IMR-90 (cell line): ENCODE data around the gene CDKAL1. TPM values are rescaled to one million over a fixed set of nuclear protein-coding genes. Genes with fewer than 3 reads are reported as not detected.

Experiments
- ATAC-seq: fragments of 200-7000 bp; cut with Tn5 transposase; 2 replicates; pipeline ENCODE4 v1.9.1; 2020; ENCODE audit warnings: low read depth, mild to moderate bottlenecking, moderate library complexity
- BruUV-seq: library from RNA; stranded (reverse); fragments of 400-500 nt; replicated peaks from 2 replicates; lab custom pipeline; 2021; lab: Mats Ljungman, UMichigan
- CTCF ChIA-PET: fragments of 300-600 bp; formaldehyde crosslinking; extraction: SDS; loops from one replicate; lab custom pipeline; 2021; ENCODE audit warnings: antibody characterized with exemption; lab: Yijun Ruan, JAX
- POLR2A ChIA-PET: fragments of 300-600 bp; sonication (Branson Sonifier 250); formaldehyde crosslinking; loops from one replicate; lab custom pipeline; 2022; ENCODE audit warnings: antibody characterized with exemption; ENCODE audit not compliant: unreplicated experiment; lab: Charles Lee
- DNase-seq: peaks from one replicate; pipeline ENCODE4 v3.0.0; 2013
- H2AFZ ChIP-seq: replicated peaks from 2 replicates; pipeline ENCODE3; 2013; ENCODE audit warnings: low read length, mild to moderate bottlenecking; ENCODE audit not compliant: poor library complexity
- H2AK5ac ChIP-seq: 2 replicates; pipeline ENCODE4 v1.6.1; 2013; ENCODE audit warnings: low read depth, low read length, inconsistent platforms
- H2AK9ac ChIP-seq: replicated peaks from 2 replicates; pipeline ENCODE3; 2013; ENCODE audit warnings: mild to moderate bottlenecking, low read depth, low read length, moderate library complexity; ENCODE audit not compliant: poor library complexity
- H2BK120ac ChIP-seq: 2 replicates; pipeline ENCODE4 v1.6.1; 2013; ENCODE audit warnings: low read depth, low read length, inconsistent platforms
- H2BK15ac ChIP-seq: 3 replicates; pipeline ENCODE4 v1.6.1; 2013; ENCODE audit warnings: low read depth, low read length, inconsistent platforms
- H2BK20ac ChIP-seq: 2 replicates; pipeline ENCODE4 v1.6.1; 2013; ENCODE audit warnings: low read depth, mild to moderate bottlenecking, inconsistent platforms, low read length, moderate library complexity
- H2BK5ac ChIP-seq: 2 replicates; pipeline ENCODE4 v1.6.1; 2013; ENCODE audit warnings: mild to moderate bottlenecking, low read depth, low read length, inconsistent platforms; ENCODE audit not compliant: poor library complexity, severe bottlenecking
- H3K14ac ChIP-seq: replicated peaks from 2 replicates; pipeline ENCODE4 v1.6.1; 2013; ENCODE audit warnings: low read depth, low read length, inconsistent platforms
- H3K18ac ChIP-seq: 2 replicates; pipeline ENCODE4 v1.6.1; 2013; ENCODE audit warnings: low read depth, low read length, control low read depth
- H3K23ac ChIP-seq: 2 replicates; pipeline ENCODE4 v1.6.1; 2013; ENCODE audit warnings: low read depth, low read length, inconsistent platforms
- H3K27ac ChIP-seq: 2 replicates; pipeline ENCODE4 v1.5.1; 2013; ENCODE audit warnings: mild to moderate bottlenecking, control low read depth, low read length; ENCODE audit not compliant: insufficient read depth
- H3K27me3 ChIP-seq: 2 replicates; pipeline ENCODE4 v1.6.1; 2013; ENCODE audit warnings: low read length; ENCODE audit not compliant: control insufficient read depth, insufficient read depth
- H3K36me3 ChIP-seq: 2 replicates; pipeline ENCODE4 v1.6.1; 2013; ENCODE audit warnings: low read length, mixed read lengths; ENCODE audit not compliant: control insufficient read depth, insufficient read depth
- H3K4ac ChIP-seq: 2 replicates; pipeline ENCODE4 v1.6.1; 2013; ENCODE audit warnings: low read depth, low read length, inconsistent platforms
- H3K4me1 ChIP-seq: 2 replicates; pipeline ENCODE4 v1.6.1; 2013; ENCODE audit warnings: low read length, mixed read lengths; ENCODE audit not compliant: control insufficient read depth, insufficient read depth
- H3K4me2 ChIP-seq: 2 replicates; pipeline ENCODE4 v1.6.1; 2013; ENCODE audit warnings: low read depth, mild to moderate bottlenecking, control low read depth, low read length, moderate library complexity
- H3K4me3 ChIP-seq: 2 replicates; pipeline ENCODE4 v1.5.1; 2013; ENCODE audit warnings: low read depth, mild to moderate bottlenecking, control low read depth, low read length, moderate library complexity; ENCODE audit not compliant: insufficient read depth
- H3K56ac ChIP-seq: 2 replicates; pipeline ENCODE4 v1.6.1; 2013; ENCODE audit warnings: low read length, inconsistent platforms; ENCODE audit not compliant: insufficient read depth; ENCODE audit errors: extremely low read depth
- H3K79me1 ChIP-seq, 2 experiments: 2 replicates each; pipeline ENCODE4 v1.6.1; 2013; ENCODE audit warnings: low read length in 2 of 2, inconsistent platforms in 1 of 2, low read depth in 1 of 2
- H3K9ac ChIP-seq: 2 replicates; pipeline ENCODE4 v1.6.1; 2013; ENCODE audit warnings: low read depth, low read length, control low read depth
- H3K9me1 ChIP-seq: 2 replicates; pipeline ENCODE4 v1.6.1; 2013; ENCODE audit warnings: low read length, inconsistent platforms; ENCODE audit not compliant: insufficient read depth
- H3K9me3 ChIP-seq: 2 replicates; pipeline ENCODE4 v1.6.1; 2013; ENCODE audit warnings: low read length; ENCODE audit not compliant: control insufficient read depth, insufficient read depth
- H4K20me1 ChIP-seq: 2 replicates; pipeline ENCODE4 v1.6.1; 2013; ENCODE audit warnings: low read length, inconsistent platforms; ENCODE audit not compliant: insufficient read depth
- H4K5ac ChIP-seq: 2 replicates; pipeline ENCODE4 v1.6.1; 2013; ENCODE audit warnings: mild to moderate bottlenecking, low read depth, low read length, control low read depth
- H4K8ac ChIP-seq, 2 experiments: 2 replicates each; pipeline ENCODE4 v1.6.1; 2013; ENCODE audit warnings: low read depth in 2 of 2, low read length in 2 of 2, control low read depth in 1 of 2, inconsistent platforms in 1 of 2
- H4K91ac ChIP-seq: 2 replicates; pipeline ENCODE4 v1.6.1; 2013; ENCODE audit warnings: low read depth, low read length, inconsistent platforms; ENCODE audit not compliant: insufficient read depth
- BHLHE40 ChIP-seq: fragments of 150-350 bp; IDR thresholded peaks from 2 replicates; pipeline ENCODE4 v1.6.1; 2016; ENCODE audit warnings: mild to moderate bottlenecking, low read depth, low read length
- CEBPB ChIP-seq: IDR thresholded peaks from 2 replicates; pipeline ENCODE4 v1.6.1; 2012; ENCODE audit warnings: low read depth, low read length, improper control_type of control experiment
- CHD1 ChIP-seq: IDR thresholded peaks from 2 replicates; pipeline ENCODE4 v1.6.1; 2012; ENCODE audit warnings: low read depth, low read length, improper control_type of control experiment
- ELK1 ChIP-seq: fragments of 150-350 bp; IDR thresholded peaks from 2 replicates; pipeline ENCODE4 v1.6.1; 2016; ENCODE audit warnings: low read depth, mild to moderate bottlenecking, low read length, moderate library complexity, borderline replicate concordance
- FOS ChIP-seq: fragments of 150-350 bp; IDR thresholded peaks from 2 replicates; pipeline ENCODE4 v1.6.1; 2016; ENCODE audit warnings: low read depth, low read length
- MAFK ChIP-seq: IDR thresholded peaks from 2 replicates; pipeline ENCODE4 v1.6.1; 2012; ENCODE audit warnings: low read depth, low read length, improper control_type of control experiment
- MXI1 ChIP-seq: IDR thresholded peaks from 2 replicates; pipeline ENCODE4 v1.6.1; 2012; ENCODE audit warnings: low read depth, mild to moderate bottlenecking, low read length, moderate library complexity, borderline replicate concordance
- NFE2L2 ChIP-seq: fragments of 150-350 bp; IDR thresholded peaks from 2 replicates; pipeline ENCODE4 v1.6.1; 2016; ENCODE audit warnings: low read depth, mild to moderate bottlenecking, low read length
- POLR2A ChIP-seq: IDR thresholded peaks from 2 replicates; pipeline ENCODE4 v1.6.1; 2012; ENCODE audit warnings: mild to moderate bottlenecking, low read depth, low read length
- RAD21 ChIP-seq: IDR thresholded peaks from 2 replicates; pipeline ENCODE4 v1.6.1; 2012; ENCODE audit warnings: low read length, improper control_type of control experiment
- RCOR1 ChIP-seq: IDR thresholded peaks from 2 replicates; pipeline ENCODE4 v1.6.1; 2012; ENCODE audit warnings: mild to moderate bottlenecking, low read length, improper control_type of control experiment; ENCODE audit not compliant: insufficient replicate concordance
- RFX5 ChIP-seq: IDR thresholded peaks from 2 replicates; pipeline ENCODE4 v1.8.0; 2012; ENCODE audit warnings: low read depth, mild to moderate bottlenecking, low read length, moderate library complexity
- SMC3 ChIP-seq: fragments of 150-350 bp; IDR thresholded peaks from 2 replicates; pipeline ENCODE4 v1.6.1; 2016; ENCODE audit warnings: low read depth, mild to moderate bottlenecking, antibody characterized with exemption, low read length, moderate library complexity
- USF2 ChIP-seq: fragments of 150-350 bp; IDR thresholded peaks from 2 replicates; pipeline ENCODE4 v1.6.1; 2017; ENCODE audit warnings: mild to moderate bottlenecking, antibody characterized with exemption, low read length, low read depth
- WGBS, 2 experiments: methylation state at CpG; one replicate each; pipeline versions ENCODE4 v1.1.5 to v1.1.7; 2013; ENCODE audit warnings: missing lambda C conversion rate in 2 of 2; ENCODE audit not compliant: insufficient read length in 1 of 2; ENCODE audit errors: extremely low coverage in 2 of 2; 5-methylcytosine and 5-hydroxymethylcytosine counted together
- dilution Hi-C: fragments of 300-500 bp; cut with HindIII; formaldehyde crosslinking; loops from one replicate; pipeline ENCODE4 v1.14.3; 2018; ENCODE audit warnings: low sequenced_read_pairs; ENCODE audit not compliant: unreplicated experiment
- in situ Hi-C: fragments of 300-500 bp; cut with MboI; formaldehyde crosslinking; loops from 3 replicates; pipeline ENCODE4 v1.14.3; 2019; ENCODE audit warnings: low sequenced_read_pairs, inconsistent platforms, mixed read lengths
- intact Hi-C: fragments of 100-400 bp; cut with micrococcal nuclease; formaldehyde crosslinking; loops from 2 replicates; pipeline ENCODE4 v1.10.0; 2022
- polyA plus RNA-seq, 3 experiments: library from polyadenylated mRNA; depleted of rRNA; stranded (reverse); fragments of >200 nt; gene quantifications; 2 replicates each; pipeline ENCODE4 v1.2.3, GENCODE V29; 2012; ENCODE audit warnings: low replicate concordance in 1 of 3
- total RNA-seq: library from RNA; depleted of rRNA; stranded (reverse); fragments of >200 nt; gene quantifications from 2 replicates; pipeline ENCODE4 v1.2.3, GENCODE V29; 2012
- TF ChIP-seq, protein P1 (sequence below): conservative IDR thresholded peaks from 2 replicates; pipeline ENCODE4 v1.5.1; 2012; ENCODE audit warnings: mild to moderate bottlenecking, low read depth, low read length, improper control_type of control experiment

CDKAL1 gene
- total and polyA plus RNA-seq, 2 of the 4 experiments (the other 2 are of a cell fraction): 3.7 to 13.1 TPM

- Histone ChIP-seq H3K4ac (no peak overlapping the region), H3K14ac (no peak overlapping the region), H4K8ac (no peak overlapping the region), H3K4me1 (no peaks in the 10 kb centered on the region), H2BK15ac (no peak overlapping the region), H2AFZ (no peak overlapping the region), H3K9ac (no peak overlapping the region), H3K79me1 (no peaks in the 10 kb centered on the region; a peak in 1 of 4 replicates), H4K91ac (no peak overlapping the region), H2BK120ac (no peak overlapping the region), H2AK5ac (no peak overlapping the region), H3K36me3 (no peaks in the 10 kb centered on the region), H4K5ac (no peak overlapping the region), H4K20me1 (no peaks in the 10 kb centered on the region), H3K9me3 (no peaks in the 10 kb centered on the region), H3K23ac (no peak overlapping the region), H3K4me2 (no peak overlapping the region), H3K4me3 (no peak overlapping the region), H3K18ac (no peak overlapping the region), H2BK5ac (no peak overlapping the region), H3K56ac (no peak overlapping the region), H3K9me1 (no peaks in the 10 kb centered on the region), H2BK20ac (no peak overlapping the region), H3K27ac (no peak overlapping the region), H2AK9ac (no peak overlapping the region), H3K27me3 (no peaks in the 10 kb centered on the region)
- ChIA-PET CTCF (no interaction called here), POLR2A (no interaction called here)
- in situ Hi-C loops: no loop called here
- intact Hi-C loops: no loop called here
- no TSS peak for BruUV-seq
- TF ChIP-seq RAD21 (no peak), RCOR1 (no peak), FOS (no peak), ELK1 (no peak), MXI1 (no peak), RFX5 (no peak), NFE2L2 (no peak), CHD1 (no peak), BHLHE40 (no peak), CEBPB (no peak), MAFK (no peak), POLR2A (no peak), SMC3 (no peak), USF2 (no peak)
- TF ChIP-seq, protein P1, sequence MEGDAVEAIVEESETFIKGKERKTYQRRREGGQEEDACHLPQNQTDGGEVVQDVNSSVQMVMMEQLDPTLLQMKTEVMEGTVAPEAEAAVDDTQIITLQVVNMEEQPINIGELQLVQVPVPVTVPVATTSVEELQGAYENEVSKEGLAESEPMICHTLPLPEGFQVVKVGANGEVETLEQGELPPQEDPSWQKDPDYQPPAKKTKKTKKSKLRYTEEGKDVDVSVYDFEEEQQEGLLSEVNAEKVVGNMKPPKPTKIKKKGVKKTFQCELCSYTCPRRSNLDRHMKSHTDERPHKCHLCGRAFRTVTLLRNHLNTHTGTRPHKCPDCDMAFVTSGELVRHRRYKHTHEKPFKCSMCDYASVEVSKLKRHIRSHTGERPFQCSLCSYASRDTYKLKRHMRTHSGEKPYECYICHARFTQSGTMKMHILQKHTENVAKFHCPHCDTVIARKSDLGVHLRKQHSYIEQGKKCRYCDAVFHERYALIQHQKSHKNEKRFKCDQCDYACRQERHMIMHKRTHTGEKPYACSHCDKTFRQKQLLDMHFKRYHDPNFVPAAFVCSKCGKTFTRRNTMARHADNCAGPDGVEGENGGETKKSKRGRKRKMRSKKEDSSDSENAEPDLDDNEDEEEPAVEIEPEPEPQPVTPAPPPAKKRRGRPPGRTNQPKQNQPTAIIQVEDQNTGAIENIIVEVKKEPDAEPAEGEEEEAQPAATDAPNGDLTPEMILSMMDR: no peak
- ATAC-seq: no peak
- no peak for DNase-seq
- dilution Hi-C loops: no loop called here
- no CpG with 5 or more reads among the region's 1 CpG for WGBS, 2 experiments
Measured at GRCh38 chr6:20770773-20771172, 236.5 kb downstream of the CDKAL1 start.
